Activated CD4-positive, alpha-beta T cell treated with anti-CD3 and anti-CD28 coated beads for 1 hour (primary cell): ENCODE results near the gene LIMA1.
"Not testable (repeated sequence)": the region's sequence is repeated elsewhere in the genome, so short reads cannot be mapped to it uniquely, and the experiment has no call there.

Experiments used
- DNase-seq: peaks from one replicate; pipeline ENCODE4 v3.0.0-alpha.2; 2020

LIMA1 gene

DNA sequence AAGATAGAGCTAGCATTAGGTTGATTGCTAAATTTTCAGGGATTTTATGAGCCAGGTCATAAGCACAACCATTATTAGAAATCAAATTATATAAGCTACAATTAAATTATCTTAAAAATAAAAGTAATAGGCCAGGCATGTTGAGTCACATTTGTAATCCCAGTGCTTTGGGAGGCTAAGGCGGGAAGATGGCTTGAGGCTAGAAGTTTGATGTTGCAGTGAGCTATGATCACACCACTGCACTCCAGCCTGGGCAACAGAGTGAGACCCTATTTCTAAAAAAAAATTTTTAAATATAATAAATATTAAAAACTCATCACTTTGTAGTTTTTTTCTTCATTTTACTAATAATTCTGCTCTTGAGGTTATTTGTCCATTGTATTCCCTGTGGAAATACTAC lies 1.9 kb upstream of the LIMA1 start:
- DNase-seq = no peak

DNA sequence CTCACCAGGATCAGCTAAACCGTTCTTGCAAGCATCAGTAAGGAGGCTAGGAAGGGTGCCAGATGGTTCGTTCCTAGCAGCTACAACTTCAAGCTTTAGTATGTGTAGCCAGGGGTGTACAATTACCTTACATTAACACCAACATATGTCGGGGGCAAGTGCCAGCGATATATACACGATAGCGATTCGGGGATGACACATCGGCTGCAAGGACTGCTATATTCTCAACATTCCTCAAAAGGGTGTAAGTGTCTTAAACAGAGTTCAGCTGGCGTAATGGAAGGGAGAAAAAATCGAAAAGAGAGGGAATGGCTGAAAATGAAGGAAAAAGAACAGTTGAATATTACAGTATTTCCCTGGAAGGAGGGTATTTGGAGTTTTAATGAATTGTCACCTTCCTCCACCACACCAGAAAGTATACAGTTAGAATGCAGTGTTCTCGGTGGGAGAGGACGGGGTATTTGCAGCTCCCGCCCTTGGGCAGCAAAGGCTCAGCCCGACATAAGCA lies 545 bp downstream of the LIMA1 start:
- DNase-seq = no peak

DNA sequence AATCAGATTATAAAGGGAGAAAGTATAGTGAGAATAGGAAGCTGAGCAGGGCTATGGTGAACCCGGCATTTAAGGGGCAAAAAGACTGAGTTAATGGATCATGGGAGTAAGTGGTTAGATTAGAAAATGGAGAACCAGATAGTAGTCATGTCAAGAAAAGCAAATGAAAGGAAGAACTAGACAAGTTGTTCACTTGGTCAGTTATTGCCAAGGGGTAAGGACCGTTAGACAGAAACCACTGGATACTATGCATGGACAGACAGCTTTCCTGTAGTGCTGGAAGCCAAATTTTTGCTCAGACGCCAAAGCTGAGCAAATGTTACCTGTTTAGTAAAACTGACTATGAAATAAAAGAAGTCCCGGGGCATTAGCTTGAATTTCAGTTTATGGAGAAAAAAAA lies 3.8 kb downstream of the LIMA1 start:
- DNase-seq = no peak

DNA sequence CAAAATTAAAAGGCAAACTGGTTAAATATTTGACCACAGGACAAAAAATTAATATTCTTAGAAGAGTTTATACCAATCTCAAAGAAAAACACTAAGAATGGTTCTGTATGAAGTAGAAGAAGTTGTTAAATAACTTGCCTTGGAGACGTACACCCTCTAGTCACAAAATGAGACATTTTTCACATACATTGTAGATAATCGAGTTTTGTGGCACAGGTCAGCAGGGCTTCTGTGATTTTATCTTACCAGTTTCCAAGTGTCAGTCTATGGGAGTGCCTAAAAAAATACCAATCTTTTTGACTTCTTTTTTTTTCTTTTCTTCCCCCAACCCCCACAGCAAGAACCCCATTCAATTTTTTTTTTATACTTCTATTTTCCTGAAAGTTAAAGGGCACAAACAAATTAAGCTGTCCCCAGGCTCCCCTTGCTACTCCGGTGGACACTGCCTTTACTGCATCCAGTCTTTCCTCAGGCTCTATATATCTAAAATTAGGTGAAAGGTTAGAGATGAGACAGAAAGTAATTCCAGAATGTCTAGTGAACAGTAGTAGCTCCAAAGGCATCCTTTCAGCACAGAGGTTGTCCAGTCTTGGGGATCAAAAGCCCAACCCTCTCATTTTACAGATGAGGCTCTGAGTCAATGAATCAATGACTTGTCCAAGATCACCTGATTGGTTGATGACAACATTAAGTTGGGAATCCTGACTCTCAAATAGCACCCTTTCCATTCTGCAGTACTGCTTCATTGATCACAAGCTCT lies 6.2 kb downstream of the LIMA1 start:
- DNase-seq = no peak

DNA sequence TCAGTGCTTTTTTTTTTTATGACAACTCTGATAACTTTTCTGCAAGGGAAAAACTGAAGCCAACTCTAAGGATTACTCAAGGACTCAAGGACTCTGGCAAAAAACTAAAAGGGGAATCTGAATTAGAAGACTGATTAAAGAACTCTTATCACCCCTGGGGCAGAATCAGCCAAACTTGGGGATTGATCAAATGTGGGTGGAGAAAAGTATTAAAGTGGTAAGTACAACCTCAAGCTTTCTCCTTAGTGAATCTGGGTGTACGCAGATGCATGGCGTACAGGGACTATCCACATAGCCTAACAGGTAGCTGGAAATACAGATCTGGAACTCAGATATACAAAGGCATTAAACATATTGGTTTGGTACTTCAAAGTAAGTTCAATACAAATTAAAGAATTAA lies 7.3 kb downstream of the LIMA1 start:
- DNase-seq = no peak

DNA sequence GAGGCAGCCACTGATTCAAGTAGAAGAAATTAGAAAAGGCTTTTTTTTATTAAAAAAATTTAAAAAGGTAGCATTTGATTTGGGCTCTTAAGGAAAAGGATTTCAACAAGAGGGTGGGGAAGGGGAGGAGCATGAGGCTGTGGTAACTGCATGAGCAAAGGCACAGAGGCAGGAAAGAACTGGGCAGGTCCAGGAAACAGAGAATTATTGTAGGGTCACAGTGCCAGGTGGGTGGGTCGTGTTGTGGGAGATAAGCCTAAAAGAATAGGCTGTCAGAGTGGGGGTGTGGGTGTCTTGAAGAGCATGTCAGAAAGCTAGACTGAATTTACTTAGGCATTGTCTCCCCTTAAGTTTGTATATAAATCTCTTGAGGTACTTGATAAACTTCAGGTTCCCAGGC lies 7.8 kb downstream of the LIMA1 start:
- no peak for DNase-seq

DNA sequence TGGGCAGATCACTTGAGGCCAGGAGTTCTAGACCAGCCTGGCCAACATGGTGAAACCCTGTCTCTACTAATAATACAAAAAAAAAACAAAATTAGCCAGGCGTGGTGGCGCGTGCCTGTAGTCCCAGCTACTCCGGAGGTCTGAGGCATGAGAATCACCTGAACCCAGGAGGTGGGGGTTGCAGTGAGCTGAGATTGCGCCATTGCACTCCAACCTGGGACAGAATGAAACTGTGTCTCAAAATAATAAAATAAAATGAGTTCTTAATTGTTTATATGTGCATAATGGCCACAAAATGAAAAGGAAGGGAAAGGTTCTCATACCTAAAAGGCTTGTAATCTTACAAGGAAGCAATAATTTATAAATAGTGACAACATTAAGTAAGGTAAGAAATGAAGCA lies 8.2 kb downstream of the LIMA1 start:
- DNase-seq = not testable (repeated sequence)

DNA sequence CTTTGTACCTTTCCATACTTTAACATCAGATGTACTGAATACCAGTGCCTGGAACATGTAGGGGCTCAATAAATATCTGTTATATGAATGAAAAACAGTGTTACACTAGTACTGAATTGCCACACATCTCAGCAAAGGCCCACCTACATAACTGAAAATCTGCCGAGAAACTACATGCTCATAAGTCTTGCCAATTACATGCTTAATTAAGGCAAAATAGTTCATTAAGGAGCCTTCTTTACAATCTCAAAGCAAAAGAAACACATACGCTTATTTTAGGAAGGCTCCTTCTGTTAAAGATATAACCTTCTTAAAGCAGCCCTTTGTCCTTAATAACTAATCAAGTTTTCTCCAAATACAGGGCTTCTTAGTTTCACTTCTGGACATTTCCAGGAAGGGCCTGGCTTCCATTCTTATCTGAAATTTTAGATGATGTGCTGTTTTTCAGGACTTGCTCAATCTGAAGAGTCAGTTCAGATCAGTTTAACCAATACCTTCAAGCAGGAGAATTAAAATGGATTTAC lies 11.5 kb downstream of the LIMA1 start:
- no peak for DNase-seq

DNA sequence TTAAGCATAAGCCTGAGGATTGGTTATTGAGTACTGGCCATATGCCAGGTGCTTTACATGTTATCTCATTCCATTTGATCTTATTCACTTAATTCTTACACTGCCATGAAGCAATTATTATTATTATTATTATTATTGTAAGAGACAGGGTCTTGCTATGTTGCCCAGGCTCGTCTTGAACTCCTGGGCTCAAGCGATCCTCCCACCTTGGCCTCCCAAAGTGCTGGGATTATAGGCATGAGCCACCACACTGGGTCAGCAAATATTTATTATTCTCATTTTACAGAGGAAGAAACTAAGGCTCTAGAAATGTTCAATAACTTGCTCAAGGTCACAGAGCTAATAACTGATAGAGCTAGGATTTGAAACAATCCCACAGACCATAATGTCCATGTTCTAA lies 14.8 kb downstream of the LIMA1 start:
- no peak for DNase-seq

DNA sequence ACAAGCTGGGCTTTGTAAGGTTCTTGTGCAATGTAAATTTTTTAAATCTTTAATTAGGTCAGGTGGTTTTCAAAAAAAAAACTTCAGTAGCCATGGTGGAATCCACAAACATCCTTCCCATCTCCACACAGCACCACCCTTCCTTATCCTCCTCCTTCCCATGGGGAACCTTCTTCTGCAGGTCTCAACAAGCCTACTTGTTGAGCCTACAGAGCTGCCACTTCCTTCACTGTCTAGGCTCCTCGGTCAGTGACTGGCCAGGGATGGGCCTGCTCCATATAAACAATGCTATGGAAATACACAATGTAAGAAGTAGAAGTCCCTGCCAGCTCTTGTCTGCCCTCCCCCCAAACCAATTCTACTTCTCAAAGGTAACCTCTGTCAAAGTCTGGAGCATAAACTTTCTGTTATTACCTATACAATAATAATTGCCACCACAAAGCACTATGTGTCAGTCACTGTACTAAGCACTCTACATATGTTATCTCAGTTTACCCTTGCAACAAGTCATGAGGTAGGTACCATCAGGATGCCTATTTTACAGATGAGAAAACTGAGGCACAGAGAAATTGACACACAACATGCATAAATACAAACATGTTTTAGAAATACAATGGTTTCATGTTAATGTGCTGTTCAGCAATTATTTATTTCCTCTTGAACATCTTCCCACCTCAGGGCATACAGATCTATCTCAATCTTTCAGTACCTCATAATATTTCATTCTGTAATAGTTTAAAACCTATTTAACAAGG lies 17.4 kb downstream of the LIMA1 start:
- DNase-seq = no peak

DNA sequence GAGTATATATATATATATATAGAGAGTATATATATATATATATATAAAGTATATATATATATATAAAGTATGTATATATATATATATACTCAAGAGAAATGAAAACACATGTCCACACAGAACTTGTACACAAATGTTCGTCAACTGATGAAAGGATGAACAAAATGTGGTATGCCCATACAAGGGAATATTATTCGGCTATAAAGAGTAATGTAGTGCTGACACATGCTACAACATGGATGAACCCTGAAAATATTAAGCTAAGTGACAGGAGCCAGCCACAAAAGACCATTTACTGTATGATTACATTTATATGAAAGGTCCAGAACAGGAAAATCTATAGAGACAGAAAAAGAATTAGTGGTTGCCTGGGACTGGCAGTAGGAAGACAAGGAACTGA lies 19.5 kb downstream of the LIMA1 start:
- DNase-seq = no peak

DNA sequence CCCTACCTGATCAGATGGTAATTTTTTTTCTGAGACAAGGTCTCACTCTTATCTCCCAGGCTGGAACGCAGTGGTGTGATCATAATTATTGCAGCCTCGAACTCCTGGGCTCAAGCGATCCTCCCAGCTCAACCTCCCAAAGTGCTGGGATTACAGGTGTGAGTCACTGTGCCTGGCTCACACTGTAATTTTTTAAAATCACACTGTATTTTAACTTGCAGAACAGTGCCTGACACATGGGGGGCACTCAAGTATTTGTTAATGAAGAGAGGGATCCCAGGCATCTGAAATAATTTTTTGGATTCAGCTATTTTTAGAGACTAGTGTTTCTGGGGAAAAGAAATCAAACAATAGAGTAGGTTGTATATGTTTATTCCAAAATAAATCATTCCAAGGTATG lies 21.7 kb downstream of the LIMA1 start:
- DNase-seq = no peak

DNA sequence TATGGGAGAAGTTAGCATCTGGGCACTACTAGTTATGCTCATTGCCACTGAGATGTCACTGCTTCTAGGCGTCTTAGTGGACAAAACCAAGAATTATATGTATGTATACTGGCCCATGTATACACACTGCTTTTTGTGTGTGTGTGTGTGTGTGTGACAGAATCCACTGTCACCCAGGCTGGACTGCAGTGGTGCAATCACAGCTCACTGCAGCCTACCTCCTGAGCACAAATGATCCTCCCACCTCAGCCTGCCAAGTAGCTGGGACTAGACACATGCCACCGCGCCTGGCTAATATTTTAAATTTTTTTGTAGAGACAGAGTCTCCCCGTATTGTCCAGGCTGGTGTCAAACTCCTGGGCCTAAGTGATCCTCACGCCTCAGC lies 25.2 kb downstream of the LIMA1 start:
- DNase-seq = no peak

DNA sequence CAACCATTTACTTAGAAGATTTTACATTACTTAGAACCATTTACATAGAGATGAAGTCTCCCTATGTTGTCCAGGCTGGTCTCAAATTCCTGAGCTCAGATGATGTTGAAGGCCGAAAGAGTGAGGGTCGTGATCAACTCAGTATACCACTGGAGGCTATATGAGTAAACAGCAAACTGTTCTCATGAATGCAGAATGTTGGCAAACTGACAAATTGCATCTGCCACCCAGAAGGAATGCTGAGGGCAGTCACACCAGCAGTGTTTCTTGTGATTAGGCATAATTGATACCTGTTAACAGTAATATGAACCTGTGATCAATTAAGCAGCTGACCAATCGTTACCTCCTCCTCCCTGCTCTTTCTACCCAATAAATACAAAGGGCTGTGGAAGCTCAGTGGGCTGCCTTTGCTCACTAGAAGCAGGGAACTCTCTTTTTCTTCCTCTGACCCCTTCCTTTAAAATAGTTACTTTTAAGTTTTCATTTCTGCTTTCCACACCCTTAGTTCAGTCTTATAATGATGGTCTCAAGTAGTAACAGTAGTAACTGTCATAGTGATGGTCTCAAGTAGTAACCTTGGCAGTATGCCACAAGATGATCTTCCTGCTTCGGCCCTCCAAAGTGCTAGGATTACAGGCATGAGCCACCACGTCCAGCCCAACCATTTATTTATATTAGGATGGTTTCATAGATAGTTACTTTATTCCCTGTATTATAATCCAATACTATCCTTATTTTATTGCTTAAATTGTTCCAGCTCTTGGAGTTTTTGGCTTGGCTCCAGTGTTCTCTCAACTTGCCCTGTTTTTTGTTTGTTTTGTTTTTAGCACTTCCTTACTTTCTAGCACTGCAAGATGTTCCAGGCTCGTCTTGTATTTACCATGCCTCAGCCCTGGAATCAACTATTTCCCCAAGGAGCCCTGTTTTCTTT lies 25.8 kb downstream of the LIMA1 start:
- DNase-seq = no peak

DNA sequence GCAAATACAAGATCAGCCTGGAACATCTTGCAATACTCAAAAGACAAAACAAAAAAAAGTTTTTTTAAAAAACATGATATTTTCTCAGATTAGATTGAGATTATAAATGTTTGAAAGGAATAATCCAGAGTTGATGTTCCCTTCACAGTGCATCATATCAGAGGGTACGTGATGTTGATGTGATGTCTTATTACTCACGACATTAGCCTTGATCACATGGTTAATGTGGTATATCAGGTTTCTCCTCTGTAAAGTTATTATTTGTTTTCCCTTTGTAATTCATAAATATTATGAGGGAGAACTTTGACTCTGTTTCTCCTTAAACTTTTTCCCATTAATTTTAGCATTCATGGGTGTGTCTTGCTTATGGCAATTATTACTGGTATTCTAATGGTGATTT lies 26.6 kb downstream of the LIMA1 start:
- no peak for DNase-seq

DNA sequence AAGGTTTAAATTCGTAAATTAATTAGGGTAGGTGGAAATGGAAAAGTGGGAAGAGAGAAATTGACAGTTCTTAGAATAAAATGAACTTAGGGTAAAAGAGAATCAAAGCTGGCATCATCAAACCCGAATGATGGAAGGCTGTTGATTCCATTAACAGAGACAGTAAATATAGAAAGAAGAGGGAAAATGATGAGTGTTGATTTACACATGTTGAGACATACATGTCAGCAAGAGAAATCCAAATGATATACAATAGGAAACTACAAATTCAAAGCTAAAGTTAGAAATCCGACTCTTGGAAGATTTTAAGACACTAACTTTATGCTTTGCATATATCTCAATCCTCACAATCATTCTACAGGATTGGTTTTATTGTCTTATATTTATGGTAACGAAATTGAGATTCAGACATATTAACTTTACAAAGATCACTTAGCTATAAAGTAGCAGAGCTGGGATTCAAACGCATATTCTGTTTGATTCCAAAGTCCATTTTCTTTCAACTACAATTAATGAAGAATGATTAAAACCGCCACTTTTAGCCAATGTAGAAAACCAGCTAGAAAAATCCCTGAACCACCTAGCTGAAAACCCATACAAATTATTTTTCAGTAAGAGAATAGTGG lies 30.2 kb downstream of the LIMA1 start:
- DNase-seq = no peak

DNA sequence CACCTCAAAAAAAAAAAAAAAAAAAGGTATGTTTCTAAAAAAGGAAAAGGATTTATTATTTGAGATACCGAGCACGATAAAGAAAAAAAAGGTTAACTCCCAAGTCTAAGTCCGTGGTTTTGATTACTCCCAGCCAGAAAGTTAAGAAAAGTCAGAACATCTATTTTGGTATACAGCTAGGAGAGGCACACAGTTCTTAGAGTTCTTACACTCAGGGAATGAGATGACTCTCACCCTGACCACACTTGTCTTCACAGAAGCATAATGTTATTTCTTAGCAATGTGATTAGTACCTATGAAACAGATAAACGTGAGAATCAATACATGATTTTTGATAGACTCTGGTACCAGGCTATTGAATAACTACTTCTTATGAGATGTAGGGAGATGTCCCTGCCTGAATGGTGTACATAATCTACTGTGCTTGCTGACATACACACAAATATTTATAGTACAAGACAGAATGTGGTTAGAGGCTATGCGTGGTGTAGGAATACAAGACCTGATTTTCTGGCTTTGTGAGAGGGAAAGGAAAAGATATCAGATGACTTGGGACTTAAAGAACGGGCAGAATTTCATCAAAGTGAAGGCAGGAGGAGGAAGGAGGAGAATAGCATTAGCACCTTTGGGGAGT lies 31.6 kb downstream of the LIMA1 start:
- no peak for DNase-seq

DNA sequence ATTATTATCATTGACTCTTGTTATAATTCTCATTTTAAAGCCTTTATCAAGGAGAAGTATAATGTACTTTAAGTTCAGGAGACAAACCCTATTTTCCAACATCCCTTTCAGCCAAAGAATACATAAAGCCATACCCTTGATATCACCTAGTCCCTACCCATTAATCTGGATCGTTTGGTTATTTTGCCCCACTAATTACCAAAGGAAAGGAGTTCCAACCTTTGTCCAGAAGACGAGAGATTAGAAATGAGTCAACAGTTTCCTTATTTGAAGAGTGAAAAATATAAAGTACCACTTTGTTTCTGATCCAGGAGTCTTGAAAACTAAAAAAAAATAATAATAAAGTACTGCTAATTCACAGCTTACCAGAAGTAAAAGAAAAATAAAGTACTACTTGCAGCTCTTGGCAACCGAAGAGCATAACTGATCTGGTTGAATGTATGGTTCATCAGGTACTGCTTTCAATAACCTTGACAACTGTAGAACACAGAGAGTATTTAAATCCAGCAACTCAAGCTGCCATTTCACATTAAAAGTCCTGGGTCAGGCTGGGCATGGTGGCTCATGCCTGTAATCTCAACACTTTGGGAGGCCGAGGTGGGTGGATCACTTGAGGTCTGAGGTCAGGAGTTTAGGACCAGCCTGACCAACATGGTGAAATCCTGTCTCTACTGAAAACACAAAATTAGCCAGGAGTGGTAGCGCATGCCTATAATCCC lies 33.7 kb downstream of the LIMA1 start:
- no peak for DNase-seq

DNA sequence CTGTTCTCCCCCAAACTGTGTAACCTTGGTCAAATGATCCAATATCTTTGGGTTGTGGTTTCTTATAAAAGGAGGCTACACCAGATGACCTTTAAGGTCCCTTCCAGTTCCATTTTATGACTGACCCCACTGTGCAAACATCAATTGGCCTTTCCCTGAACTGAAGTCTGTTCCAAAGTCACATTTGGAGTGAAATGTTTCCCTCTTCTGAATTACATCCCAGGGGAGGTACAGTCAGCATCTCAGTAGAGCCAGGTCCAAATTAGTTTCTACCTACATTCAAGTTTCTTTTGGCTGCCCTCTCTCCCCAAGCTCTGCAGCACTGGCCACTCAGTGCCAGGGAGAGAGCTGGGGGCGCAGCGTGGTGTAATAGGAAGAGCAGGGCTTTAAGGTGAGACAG lies 34.4 kb downstream of the LIMA1 start:
- DNase-seq = no peak

DNA sequence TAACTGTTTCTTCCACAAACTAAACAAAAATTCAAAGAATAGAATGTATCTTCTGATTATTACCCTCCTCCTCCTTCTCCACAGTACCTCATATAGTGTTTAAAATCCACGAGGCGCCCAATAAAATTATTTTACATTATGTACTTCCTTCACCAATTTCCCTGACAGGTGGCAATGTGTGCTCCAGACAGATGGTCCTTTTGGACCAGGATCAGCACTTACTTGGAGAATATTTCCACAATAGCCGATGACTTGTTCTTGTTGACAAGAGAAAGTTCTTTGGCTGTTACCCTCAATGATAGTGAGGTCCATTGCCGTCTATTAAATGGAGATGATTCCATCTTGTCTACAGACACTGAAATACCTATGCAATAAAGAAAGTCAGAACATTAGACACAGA lies 34.9 kb downstream of the LIMA1 start:
- no peak for DNase-seq

DNA sequence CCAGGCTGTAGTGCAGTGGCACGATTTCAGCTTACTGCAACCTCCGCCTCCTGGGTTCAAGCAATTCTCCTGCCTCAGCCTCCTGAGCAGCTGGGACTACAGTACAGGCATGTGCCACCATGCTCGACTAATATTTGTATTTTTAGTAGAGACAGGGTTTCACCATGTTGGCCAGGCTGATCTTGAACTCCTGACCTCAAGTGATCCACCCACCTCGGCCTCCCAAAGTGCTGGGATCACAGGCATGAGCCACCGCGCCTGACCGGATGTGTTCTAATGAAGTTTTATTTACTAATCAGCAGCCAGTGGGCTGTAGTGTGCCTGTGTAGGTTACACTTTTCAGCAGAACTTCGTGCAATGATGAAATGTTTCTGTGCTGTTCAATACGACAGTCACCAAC lies 35.7 kb downstream of the LIMA1 start:
- DNase-seq = not testable (repeated sequence)
